Activated CD4-positive, alpha-beta T cell treated with anti-CD3 and anti-CD28 coated beads for 24 hours (primary cell): ENCODE results near the gene TMEM30B.
"Not testable (repeated sequence)": the region's sequence is repeated elsewhere in the genome, so short reads cannot be mapped to it uniquely, and the experiment has no call there.

ENCODE experiments used
- DNase-seq, 2 donors: peaks; one replicate each; pipeline ENCODE4 v3.0.0-alpha.2; 2020; ENCODE audit warnings: low read depth in 2 of 2

TMEM30B gene

DNA sequence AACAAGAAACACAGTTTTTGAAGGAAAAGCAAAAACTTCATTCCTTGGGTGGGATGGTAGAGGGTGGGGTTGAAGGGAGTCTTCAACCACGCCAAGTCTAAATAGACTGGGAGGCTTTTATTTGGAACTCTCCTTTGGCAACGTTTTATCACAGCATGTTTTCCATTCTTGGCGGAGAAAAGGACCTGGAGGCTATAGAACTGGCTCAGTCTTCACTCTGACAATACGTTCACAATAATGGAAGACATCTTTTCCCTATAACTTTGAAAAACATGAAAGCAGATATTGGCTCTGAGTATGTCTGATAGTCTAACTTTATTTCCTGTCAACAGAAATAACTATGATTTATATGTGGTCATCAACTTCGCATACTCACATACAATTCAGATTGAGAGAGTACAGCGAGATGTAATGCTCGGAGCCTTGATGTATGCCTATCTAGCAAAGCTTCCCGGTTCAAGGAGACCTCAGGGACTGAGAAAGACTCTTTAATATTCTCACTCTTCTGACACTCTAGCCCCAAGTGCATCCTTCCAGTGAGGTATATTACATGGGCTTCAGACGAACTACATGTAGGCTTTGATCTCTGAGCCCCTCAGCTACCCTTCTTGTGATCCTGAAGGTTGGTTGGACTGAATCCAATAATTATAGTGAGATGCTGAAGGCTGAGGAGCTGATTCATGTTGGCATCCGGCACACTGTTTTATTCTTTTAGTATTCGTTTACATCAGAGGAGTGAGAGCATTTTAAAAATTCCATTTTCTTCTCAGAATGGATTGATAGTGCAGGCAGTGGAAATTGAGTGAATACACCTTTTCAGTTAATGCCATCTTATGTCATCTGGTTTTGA is 14.0 kb downstream of the TMEM30B start:
- no peak for DNase-seq

DNA sequence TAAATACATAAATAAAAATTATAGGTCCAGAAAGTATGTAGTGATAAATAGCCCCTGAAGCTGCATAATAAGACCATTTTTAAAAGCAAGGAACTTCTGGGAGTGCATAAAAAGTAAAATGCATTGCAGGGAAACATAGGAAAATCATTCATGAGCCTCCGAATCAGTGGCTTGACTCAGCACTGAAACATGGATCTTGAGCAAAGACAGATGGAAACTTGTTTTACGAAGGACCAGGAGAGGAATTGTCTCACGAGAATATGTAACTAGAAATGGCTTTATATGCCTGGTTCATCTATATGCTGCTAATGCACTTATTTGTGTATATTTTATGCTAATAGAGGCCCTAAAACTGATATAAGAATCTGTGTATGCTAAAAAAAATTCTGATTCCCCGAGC is 14.7 kb downstream of the TMEM30B start:
- no peak for DNase-seq

DNA sequence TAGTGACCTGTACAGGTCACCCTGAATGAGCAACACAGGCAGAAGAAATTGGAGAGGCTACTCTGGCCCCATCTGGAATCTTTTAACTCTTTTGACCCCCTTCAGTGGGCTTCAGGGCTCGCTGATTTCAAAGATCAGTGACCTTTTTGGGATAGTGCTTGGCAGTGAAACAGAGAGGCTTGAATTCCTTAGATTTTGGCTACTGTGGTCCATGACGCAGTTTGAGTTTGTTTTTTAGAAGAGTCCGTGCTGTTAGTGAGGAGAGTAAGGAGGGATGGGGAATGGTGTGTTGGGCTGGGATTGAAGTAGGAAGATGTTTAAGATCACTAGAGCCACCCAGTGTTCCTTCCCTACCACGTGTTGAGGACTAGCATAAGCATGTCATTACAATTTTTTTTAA is 16.5 kb downstream of the TMEM30B start:
- no peak for DNase-seq

DNA sequence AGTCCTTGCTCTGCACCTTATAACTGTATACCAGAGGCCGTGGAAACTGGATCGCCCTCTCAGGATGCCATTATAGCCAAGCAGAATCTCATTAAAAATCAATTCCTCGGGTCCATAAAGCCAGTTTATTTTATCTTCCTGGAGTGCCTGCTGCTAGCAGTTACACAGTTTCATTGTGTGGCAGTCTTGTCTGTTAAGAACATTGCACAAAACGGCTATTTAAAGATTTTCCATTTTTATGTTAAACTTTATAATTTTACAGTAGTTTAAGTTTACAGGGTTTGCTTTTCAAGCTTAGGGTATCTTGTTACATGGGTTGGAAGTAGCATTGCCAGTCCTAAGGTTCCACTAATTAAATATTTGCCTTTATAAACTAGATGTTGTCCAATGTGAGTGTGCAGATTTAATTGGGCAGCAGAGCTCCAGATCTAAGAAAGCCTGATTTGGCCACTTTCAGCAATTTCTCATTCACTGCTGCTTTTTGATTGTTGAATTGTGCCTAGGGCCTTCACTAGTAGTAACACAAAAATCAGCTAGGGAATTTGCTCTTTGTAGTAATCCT is 17.0 kb downstream of the TMEM30B start:
- no peak for DNase-seq

DNA sequence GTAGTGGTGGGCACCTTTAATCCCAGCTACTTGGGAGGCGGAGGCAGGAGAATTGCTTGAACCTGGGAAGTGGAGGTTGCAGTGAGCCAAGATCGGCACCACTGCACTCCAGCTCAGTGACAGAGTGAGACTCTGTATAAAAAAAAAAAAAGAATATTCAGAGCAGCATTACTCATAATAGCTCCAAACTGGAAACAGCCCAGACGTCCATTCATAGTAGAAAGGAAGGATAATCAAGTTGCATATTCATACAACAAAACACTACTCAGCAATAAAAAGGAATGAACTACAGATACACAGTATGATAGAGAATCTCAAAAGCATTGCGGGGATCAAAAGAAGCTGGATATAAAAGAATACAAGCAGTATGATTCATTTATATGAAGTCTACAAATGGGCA is 19.1 kb downstream of the TMEM30B start:
- DNase-seq, result no peak

DNA sequence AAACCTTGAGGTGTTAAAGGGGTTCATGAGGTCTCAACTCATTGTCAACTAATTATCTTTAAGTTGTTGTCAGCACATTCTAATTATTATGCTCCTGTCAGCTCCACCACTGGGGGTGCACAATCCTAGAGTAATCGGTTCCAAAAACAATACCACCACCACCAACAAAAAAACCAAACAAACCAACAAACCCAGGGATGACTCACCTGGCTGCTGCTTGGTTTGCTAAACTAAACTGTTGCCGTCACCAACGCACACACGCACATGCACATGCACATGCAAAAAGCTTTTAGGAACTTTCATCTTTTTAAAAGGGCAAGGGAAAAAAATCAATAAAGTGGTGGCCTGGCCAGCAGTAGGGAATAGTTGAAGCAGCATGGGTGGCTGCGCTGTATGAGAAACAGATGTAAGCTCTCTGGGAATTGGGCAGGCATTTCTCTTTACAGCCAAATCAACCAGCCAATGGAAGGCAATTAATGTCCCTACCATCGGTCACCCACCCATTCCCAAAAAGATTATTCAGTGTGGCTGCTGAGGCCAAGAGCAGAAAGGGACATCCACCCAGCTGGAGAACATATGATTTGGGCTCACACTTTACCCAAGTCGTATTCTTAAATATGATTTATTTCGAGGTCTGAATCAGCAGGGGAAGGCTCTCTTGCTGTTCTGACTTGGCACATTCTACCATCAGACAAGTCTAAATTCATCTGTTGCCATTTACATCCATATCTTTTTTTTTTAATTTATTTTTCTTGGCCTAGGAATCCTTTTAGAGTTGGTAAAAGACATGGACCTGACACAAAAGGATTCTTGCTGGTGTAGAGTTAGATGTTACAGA is 20.0 kb downstream of the TMEM30B start:
- no peak for DNase-seq

DNA sequence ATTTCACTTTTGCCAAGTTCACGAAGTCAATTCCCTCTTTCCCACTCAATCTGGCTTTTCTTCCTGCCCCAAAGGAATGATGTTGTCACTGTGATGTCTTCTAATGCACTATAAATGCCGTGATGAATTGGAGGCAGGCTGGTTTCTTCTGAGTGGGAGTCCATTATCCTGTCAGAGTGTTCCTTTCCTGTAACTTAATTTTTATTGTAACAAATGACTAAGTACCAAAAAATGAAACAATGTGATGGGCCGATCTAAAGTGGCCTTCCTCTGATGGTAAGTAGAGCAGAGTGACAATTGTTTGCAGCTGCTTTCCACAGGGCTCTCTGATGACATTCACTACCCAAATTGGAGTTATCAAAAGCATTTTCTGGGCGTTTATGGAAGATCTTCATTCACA is 22.2 kb downstream of the TMEM30B start:
- DNase-seq, result no peak

DNA sequence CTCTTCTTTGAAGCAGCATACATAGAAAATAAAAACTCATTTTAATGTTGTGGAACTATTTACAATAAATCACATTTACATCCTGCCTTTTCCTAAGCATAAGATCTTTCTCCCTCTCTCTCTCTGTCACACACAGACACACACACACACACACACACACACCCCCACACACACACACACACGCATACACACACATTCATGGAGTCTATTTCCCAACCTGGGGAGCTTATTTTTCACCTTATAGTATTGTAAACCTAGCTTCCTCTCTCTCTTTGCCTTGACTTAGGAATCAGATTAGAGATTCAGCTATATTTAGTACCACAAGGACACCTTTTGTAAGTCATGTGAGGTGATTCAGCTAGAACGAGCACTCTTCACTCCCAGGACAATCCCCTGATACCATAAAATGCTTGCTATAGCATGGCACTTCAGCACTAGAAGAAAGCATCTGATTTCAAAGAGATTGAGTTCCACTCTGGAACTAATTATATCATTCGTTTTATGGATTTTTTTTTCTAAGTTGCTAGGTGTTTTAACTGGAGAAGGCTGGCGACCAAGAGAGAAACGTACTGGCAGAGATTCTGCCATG is 23.6 kb downstream of the TMEM30B start:
- no peak for DNase-seq

DNA sequence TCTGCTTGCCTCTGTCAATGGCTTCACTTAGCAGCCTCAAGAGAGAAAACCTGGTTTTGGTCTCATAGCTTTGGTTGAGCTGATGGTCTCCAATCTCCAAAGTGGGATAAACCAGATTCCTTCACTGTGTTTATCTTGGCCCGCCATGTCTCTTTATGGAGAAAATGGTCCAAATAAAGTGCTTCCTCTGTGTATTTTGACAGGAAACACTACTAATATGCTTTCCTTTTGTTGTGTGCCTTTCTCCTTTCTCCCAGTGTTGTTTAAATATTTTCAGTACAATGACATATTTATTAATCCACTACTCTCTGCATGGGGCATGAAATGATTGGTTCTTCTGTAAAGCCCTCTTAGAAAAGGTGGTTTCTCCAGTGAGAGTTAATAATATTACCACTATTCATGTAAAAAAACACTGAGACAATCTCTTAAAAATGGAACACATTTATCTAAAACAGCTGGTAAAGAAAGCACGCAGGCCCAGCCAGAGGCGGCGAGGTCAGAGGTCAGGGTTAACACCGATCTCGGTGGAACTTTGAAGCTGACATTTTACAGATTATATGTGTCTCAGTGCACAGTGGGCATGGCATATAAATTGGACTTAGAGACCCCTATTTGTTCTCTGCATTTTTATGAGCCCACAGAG is 24.2 kb downstream of the TMEM30B start:
- no peak for DNase-seq

DNA sequence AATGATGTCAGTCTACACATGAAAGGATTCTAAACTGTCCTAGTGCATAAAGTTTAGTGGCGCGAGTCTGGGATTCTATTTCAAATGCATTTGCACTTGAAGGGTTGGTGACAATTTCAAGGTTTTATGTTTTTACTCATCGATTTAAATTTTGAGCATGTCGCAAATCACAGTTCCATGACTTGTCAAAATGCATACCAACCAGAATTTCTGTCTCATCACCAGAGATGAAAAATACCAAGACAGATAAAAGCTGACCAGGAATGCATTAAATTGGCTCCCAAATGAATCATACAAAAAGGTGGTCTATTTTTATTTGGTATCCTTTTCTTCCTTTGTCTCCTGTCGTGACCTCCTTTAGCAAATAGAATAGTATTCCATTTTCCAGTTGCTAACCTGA is 25.2 kb downstream of the TMEM30B start:
- no peak for DNase-seq

DNA sequence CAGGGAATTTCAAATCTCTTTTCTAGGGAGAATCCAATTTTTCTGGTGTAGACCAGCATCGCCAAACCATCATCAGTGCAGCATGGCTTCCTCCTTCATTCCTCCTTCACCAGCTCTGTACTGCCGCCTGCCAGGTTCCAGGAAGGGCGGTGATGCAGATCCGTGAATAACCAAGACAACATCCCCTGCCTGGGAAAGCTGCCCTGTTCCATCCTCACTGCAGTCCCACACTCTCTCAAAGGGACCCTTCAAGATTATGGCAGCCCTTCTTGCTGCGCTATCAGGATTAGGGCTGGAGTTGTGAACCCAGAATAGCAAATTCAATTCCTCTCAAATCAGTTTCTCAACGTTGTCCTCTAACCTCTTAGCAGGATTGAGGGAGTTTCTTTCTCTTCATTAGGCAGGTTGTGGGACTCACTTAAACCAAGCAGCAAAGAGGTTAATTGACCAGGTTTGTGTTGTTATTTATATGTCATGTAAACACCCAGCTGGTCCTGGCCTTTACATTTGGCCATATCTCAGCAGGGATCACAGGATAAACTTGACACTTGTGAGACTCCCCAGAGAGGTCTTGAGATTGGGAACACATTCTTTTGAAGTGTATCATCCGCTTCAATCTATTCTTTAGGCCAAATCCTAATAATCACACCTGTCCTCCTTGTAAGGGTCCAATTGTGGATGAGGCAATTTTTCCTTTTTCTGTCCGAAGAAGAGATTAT is 26.2 kb downstream of the TMEM30B start:
- no peak for DNase-seq

DNA sequence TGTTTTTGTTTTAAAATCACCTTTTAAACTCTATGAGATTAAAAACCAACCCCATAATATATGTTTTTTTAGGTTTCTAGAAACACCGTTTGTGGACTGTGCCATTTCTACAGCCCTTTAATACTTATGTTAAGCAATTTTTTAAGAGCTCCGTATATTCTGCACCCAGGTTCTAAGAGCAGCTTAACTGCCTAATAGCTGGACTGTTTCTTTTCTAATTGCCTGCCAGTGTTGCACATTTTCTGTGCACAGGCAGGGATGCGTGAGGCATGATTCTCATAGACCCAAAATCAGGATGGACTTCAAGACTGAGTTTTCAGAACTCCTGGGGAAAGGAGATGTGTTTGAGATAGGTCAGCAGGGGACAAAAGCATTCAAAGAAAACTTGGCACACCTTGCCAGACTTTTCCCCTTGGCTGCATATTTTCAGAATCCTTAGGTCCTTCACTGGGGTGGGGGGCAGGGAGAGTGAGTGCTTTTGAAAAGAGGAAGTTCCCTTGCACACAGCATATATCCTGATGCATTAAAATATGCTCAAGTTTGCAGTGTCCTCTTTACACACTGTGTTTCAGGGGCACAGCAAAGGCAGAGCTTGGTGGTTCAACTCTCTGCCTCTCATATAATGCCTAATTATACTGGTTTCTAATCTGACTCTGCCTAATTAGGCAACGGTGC is 27.9 kb downstream of the TMEM30B start:
- DNase-seq, result no peak

DNA sequence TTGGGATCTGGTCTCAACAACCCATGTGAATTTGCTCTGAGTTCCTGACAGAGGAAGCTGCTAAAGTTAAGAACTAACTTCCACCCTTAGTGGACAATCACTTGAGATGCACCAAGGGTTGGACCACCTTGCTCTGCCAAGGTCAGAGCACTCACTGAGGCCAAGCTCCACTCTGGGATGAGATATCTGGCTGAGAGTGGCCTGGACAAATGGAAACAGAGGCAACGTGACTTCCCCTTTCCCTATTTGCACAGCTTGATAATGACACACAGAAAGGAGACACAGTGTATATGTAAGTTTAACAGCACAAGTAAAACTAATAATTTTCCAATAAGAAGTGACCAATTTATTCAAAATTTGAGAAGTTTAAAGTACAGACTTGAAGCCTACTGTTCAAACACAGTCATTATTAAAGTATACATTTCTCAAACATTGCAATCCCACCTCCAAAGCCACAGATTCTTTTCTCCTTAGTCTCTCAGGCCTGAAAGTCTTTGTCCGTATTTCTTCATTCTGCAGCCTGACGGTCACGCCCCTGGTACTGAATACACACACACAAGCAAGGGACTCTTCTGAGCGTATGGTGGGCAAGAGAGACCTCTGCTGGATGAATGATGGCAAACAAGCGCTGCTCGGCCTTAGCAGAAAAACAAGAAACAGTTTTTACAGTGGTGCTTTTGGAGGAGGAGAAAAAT is 28.6 kb downstream of the TMEM30B start:
- DNase-seq, result peak; percentile 20 to 36

DNA sequence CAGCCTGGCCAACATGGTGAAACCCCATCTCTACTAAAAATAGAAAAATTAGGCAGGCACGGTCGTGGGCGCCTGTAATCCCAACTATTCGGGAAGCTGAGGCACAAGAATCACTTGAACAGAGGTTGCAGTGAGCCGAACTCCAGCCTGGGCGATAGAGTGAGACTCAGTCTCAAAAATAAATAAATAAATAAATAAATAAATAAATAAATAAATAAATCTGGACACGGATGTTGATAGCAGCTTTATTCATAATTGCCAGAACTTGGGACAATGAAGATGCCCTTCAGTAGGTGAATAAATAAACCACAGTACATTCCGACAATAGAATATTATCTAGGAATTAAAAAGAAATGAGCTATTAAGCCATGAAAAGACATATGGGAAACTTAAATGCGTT is 31.1 kb downstream of the TMEM30B start:
- DNase-seq, result no peak

DNA sequence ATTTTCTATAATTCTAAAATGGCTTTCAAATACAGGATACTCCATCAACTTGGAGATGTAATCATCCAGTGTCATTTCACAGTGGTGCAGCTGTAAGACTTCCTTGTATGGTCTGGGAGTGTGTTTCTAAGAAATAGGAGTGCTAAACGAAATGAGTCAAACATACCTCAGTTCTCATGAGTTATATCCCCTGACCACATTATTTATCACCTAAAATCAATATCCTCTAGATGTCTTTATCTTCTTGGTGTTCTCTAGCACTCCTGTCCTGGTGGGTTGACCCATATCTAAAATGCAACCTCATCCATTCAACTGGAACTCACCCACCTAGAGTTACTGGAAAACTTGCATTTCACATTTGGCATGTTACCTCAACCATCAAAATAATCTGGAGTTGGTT is 33.2 kb downstream of the TMEM30B start:
- DNase-seq, result no peak

DNA sequence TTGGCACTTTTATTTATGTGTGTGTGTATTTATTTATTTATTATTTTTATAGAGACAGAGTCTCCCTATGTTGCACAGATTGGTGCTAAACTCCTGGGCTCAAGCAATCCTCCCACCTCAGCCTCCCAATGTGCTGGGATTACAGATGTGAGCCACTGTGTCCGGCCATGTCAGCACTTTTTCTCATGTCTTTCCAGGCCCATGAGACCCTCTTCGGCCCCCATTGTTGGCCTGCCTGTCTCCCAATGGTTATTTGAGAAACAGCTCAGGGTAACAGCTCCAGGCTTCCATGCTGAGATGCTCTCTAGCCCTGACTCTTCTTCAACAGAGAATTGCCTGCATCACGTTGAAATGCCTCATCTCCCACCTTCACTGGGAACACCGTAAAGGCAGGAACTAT is 34.4 kb downstream of the TMEM30B start:
- DNase-seq, result no peak

DNA sequence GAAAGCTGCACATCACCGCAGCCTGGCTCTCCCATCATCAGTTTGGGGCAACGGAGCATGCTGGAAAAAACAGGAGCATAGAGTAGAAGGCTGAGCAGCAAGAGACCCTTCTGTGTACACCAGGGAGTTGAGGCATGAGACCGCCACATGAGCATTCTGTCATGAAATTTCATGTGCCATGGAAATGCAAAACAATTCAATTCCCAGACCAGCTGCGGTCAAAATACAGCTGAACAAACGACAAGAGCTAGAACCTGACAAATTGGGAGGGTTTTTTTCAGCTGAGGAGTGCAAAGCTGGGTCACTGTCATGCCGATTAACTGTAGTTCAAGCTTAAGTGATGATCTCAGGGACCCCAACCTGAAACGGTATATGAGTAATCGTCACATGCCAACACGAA is 37.1 kb downstream of the TMEM30B start:
- DNase-seq, result no peak

DNA sequence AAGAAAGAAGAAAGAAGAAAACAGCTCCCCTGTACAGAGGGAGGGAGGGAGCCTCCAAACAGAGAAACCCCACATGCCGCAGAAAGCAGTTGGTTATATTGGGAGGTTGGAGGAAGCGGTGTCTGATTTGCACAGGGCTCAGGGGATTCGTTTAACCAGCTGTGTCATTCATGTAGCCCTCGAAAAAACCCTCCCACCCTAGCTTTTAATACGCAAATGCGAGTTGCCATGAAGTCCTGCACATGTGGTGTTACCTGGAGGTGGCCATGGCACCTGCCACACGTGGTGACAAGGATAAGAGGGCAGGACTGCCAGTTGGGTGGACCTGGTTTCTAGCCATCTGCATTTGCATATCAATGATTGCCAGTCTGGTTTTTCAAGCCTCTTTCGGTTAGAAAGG is 40.9 kb downstream of the TMEM30B start:
- DNase-seq, result no peak

DNA sequence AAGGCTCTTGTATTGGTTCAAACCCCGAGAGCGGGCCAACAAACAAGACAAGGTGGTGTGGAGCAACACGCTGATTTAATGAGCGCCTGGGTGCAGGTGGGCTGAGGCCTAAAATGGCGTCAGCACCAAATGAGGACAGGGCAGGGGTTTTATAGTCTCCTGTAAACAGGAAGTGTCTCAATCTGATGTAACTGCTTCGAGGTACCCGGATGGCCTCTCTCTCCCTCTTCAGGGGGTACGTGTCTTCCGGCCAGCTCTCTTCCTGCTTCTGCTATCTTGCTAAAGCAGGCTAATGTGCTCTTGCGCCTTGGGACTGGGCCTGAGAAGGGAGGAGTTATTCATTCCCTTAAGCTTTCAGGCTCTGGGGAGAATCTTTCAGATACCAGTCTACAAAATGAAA is 41.9 kb downstream of the TMEM30B start:
- not testable (repeated sequence) for DNase-seq

DNA sequence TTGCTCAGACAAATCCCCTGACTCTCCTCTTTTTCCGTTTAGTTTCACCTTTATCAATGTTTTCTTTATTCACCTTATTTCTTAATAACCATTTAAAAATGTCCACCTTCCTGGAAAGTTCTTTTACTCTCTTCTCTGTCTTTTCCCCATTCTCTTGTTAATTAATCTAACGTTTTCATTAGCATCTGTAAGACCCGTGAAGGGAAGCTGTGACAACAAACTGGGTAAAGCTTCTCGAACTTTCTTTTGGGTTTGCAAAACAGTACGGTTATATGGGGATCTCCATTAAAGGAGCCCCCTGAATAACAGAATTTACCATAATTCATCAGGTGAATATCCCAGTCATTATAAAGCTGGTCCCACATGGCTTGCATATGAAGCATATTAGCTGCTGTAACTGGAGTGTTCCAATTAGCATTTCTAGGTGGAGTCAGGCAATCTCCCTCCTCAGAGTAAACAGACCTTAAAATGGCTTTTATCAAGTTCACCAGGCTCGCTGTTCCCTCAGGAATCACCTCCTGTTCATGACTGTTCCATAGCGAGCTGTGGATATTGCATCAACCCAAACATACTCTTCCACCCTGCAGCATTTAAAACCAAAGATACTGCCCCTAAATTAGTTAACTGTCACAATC is 42.4 kb downstream of the TMEM30B start:
- no peak for DNase-seq
